ENCODE measurements around the gene PLVAP.

Gene PLVAP

GRCh38 chr19:17309198-17309964, 67.8 kb downstream of the PLVAP start, which contains the start of gene DDA1:
DDA1 (plus strand) TSS chr19:17309563; CDS start chr19:17309655, 92 bp downstream.
- H3K4me1 ChIP-seq (ENCODE audit: insufficient read depth, low read length), result peaks cover 37% of the 10 kb centered on the region

GRCh38 chr19:17307876-17308377, 69.2 kb downstream of the PLVAP start:
- Histone ChIP-seq H3K36me3 (ENCODE audit: insufficient read depth, low read length) (no peaks in the 10 kb centered on the region), H3K27ac (ENCODE audit: low read depth, low read length) (peak overlapping the region; percentile 34), H3K27me3 (ENCODE audit: control insufficient read depth in 1 of 2, insufficient read depth in 2 of 2, low read length in 2 of 2) (no peaks in the 10 kb centered on the region), H3K4me3 (ENCODE audit: low read depth in 1 of 2, low read length in 2 of 2) (no peak overlapping the region), H3K9ac (ENCODE audit: low read length) (no peak overlapping the region), H3K4me1 (ENCODE audit: insufficient read depth, low read length) (peaks cover 47% of the 10 kb centered on the region), H3K9me3 (ENCODE audit: low read length) (no peaks in the 10 kb centered on the region)

More at GRCh38 chr19:17309198-17309964, 67.8 kb downstream of the PLVAP start, which contains the start of gene DDA1:
- H3K27me3 ChIP-seq (ENCODE audit: control insufficient read depth in 1 of 2, insufficient read depth in 2 of 2, low read length in 2 of 2), result no peaks in the 10 kb centered on the region
- H3K36me3 ChIP-seq (ENCODE audit: insufficient read depth, low read length), result peaks cover 9% of the 10 kb centered on the region
- H3K9me3 ChIP-seq (ENCODE audit: low read length), result no peaks in the 10 kb centered on the region
- peak within 1 kb of the TSS; percentile 69 for H3K9ac ChIP-seq (ENCODE audit: low read length)
- peak within 1 kb of the TSS; percentile 89 to 98 for H3K4me3 ChIP-seq (ENCODE audit: low read depth in 1 of 2, low read length in 2 of 2)
- peak within 1 kb of the TSS; percentile 89 for H3K27ac ChIP-seq (ENCODE audit: low read depth, low read length)

DNA sequence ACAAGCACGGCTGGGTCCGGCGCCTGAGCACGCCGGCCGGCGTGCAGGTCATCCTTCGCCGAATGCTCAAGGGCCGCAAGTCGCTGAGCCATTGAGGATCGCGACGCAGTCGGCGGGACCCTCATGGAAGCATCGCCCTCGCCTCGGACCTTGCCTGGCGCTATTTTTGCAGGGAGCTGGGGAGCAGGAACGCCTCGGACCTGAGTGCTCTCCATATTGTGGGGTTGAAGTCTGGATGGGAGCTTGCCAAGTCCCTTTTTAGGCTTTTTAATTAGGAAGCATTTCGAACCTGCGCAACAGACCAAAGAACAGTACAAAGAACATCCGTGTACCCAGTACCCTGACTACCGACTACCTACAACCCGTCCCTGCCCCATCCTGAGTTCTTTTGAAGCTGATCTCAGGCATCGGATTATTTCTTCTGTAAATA, 70.8 kb downstream of the PLVAP start:
- peak overlapping the region; percentile 66 to 79 for H3K4me3 ChIP-seq (ENCODE audit: low read depth in 1 of 2, low read length in 2 of 2)
- H3K27ac ChIP-seq (ENCODE audit: low read depth, low read length), result peak overlapping the region; percentile 91
- H3K9ac ChIP-seq (ENCODE audit: low read length), result peak overlapping the region; percentile 67
- no peaks in the 10 kb centered on the region for H3K36me3 ChIP-seq (ENCODE audit: insufficient read depth, low read length)
- no peaks in the 10 kb centered on the region for H3K9me3 ChIP-seq (ENCODE audit: low read length)
- no peaks in the 10 kb centered on the region for H3K27me3 ChIP-seq (ENCODE audit: control insufficient read depth in 1 of 2, insufficient read depth in 2 of 2, low read length in 2 of 2)
- peaks cover 51% of the 10 kb centered on the region for H3K4me1 ChIP-seq (ENCODE audit: insufficient read depth, low read length)

DNA sequence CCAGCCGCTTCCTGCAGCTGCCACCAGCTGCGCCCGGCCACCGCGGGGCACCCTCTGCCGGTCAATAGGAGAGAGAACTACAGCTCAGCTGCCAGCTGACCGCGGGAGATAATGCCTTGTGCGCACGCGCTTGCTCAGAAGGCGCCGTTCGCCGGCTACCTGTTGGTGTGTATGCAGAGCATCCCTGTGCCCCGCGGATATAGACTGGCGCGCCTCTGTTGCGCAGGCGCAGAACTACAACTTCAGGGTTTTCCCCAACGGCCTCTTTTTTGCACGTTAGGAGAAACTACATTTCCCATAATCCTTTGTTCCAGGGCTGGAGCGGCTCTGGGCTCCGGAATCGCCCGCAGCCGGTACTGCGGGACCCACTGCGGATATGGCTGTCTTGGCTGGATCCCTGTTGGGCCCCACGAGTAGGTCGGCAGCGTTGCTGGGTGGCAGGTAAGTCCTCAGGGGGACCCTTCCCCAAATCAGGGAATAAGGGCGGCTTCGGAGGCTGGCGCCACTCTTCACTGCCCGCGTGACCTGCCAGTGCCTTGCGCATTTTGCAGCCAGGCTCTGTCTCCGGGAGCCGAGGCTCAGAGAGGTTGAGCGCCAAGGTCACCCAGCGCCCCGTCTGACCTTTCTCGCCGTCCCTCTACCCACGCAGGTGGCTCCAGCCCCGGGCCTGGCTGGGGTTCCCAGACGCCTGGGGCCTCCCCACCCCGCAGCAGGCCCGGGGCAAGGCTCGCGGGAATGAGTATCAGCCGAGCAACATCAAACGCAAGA, 71.4 kb downstream of the PLVAP start, which contains the start of gene MRPL34:
MRPL34 (plus strand) TSS at position 356 of the 768 bp plus-strand sequence; CDS start at position 377, 21 bp downstream.
- Histone ChIP-seq H3K4me3 (ENCODE audit: low read depth in 1 of 2, low read length in 2 of 2) (peak within 1 kb of the TSS; percentile 66 to 79), H3K9ac (ENCODE audit: low read length) (peak within 1 kb of the TSS; percentile 67), H3K27me3 (ENCODE audit: control insufficient read depth in 1 of 2, insufficient read depth in 2 of 2, low read length in 2 of 2) (no peaks in the 10 kb centered on the region), H3K4me1 (ENCODE audit: insufficient read depth, low read length) (peaks cover 48% of the 10 kb centered on the region), H3K27ac (ENCODE audit: low read depth, low read length) (peak within 1 kb of the TSS; percentile 93), H3K9me3 (ENCODE audit: low read length) (no peaks in the 10 kb centered on the region), H3K36me3 (ENCODE audit: insufficient read depth, low read length) (no peaks in the 10 kb centered on the region)

GRCh38 chr19:17305216-17305516, 72.0 kb downstream of the PLVAP start:
- peak overlapping the region; percentile 93 for H3K27ac ChIP-seq (ENCODE audit: low read depth, low read length)
- H3K36me3 ChIP-seq (ENCODE audit: insufficient read depth, low read length), result no peaks in the 10 kb centered on the region
- peaks cover 42% of the 10 kb centered on the region for H3K4me1 ChIP-seq (ENCODE audit: insufficient read depth, low read length)
- H3K9me3 ChIP-seq (ENCODE audit: low read length), result no peaks in the 10 kb centered on the region
- H3K9ac ChIP-seq (ENCODE audit: low read length), result no peak overlapping the region
- H3K27me3 ChIP-seq (ENCODE audit: control insufficient read depth in 1 of 2, insufficient read depth in 2 of 2, low read length in 2 of 2), result no peaks in the 10 kb centered on the region
- peak overlapping the region; percentile 66 to 79 for H3K4me3 ChIP-seq (ENCODE audit: low read depth in 1 of 2, low read length in 2 of 2)

DNA sequence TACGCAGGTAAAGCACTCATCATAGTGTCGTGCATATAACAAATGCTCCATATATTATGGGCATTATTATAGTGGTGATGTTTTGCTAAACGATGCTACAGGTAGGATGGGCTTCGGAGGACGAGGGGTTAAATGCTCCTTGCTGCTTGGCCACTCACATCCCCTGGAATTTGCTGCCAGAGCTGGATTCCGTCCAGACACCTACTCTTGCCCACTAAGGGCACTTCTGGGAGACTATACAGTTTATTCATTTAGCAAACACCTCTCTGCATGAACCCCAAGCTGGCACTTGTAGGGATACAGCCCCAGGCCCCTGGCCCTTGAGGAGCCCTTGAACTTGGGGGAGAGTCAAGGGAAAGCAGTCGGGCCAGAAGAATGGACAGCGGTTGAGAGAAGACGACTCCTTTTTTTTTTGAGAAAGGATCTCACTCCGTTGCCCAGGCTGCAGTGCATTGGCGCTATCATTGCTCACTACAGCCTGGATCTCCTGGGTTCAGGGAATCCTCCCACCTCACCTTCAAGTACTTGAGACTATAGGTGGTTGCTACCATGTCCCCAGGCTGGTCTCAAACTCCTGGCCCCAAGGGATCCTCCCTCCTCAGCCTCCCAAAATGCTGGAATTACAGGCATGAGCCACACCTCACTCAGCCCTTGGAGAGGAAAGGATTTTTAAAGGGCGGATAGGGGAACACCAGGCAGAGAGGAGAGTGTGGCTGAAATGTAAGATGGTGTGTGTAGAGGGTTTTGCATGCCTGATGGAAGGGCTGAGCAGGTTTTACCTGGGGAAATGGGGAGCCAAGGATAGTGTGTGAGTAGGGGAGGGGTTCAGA, 72.5 kb downstream of the PLVAP start:
- Histone ChIP-seq H3K27me3 (ENCODE audit: control insufficient read depth in 1 of 2, insufficient read depth in 2 of 2, low read length in 2 of 2) (no peaks in the 10 kb centered on the region), H3K9me3 (ENCODE audit: low read length) (no peaks in the 10 kb centered on the region), H3K4me1 (ENCODE audit: insufficient read depth, low read length) (peaks cover 39% of the 10 kb centered on the region), H3K27ac (ENCODE audit: low read depth, low read length) (peak overlapping the region; percentile 93), H3K36me3 (ENCODE audit: insufficient read depth, low read length) (no peaks in the 10 kb centered on the region), H3K9ac (ENCODE audit: low read length) (no peak overlapping the region), H3K4me3 (ENCODE audit: low read depth in 1 of 2, low read length in 2 of 2) (peak overlapping the region in 1 of 2 donors; percentile 79)

GRCh38 chr19:17303940-17304267, 73.2 kb downstream of the PLVAP start:
- Histone ChIP-seq H3K27me3 (ENCODE audit: control insufficient read depth in 1 of 2, insufficient read depth in 2 of 2, low read length in 2 of 2) (no peaks in the 10 kb centered on the region), H3K9me3 (ENCODE audit: low read length) (no peaks in the 10 kb centered on the region), H3K4me1 (ENCODE audit: insufficient read depth, low read length) (peaks cover 39% of the 10 kb centered on the region), H3K9ac (ENCODE audit: low read length) (peak overlapping the region; percentile 34), H3K4me3 (ENCODE audit: low read depth in 1 of 2, low read length in 2 of 2) (peak overlapping the region in 1 of 2 donors; percentile 70), H3K27ac (ENCODE audit: low read depth, low read length) (peak overlapping the region; percentile 93), H3K36me3 (ENCODE audit: insufficient read depth, low read length) (peaks cover under 1% of the 10 kb centered on the region)

- peaks cover 39% of the 10 kb centered on the region for H3K4me1 ChIP-seq (ENCODE audit: insufficient read depth, low read length)
- peak within 1 kb of the TSS; percentile 93 for H3K27ac ChIP-seq (ENCODE audit: low read depth, low read length)
- H3K9ac ChIP-seq (ENCODE audit: low read length), result peak within 1 kb of the TSS; percentile 65
- H3K27me3 ChIP-seq (ENCODE audit: control insufficient read depth in 1 of 2, insufficient read depth in 2 of 2, low read length in 2 of 2), result no peaks in the 10 kb centered on the region
- peaks cover 6% of the 10 kb centered on the region for H3K36me3 ChIP-seq (ENCODE audit: insufficient read depth, low read length)
- H3K9me3 ChIP-seq (ENCODE audit: low read length), result no peaks in the 10 kb centered on the region
- peak within 1 kb of the TSS; percentile 70 to 96 for H3K4me3 ChIP-seq (ENCODE audit: low read depth in 1 of 2, low read length in 2 of 2)
Observed at GRCh38 chr19:17303167-17303939, 73.8 kb downstream of the PLVAP start, which contains the start of gene ABHD8. ABHD8 (minus strand) TSS chr19:17303425; CDS start chr19:17301616, 1,809 bp downstream.

GRCh38 chr19:17302391-17303166, 74.6 kb downstream of the PLVAP start:
- H3K4me1 ChIP-seq (ENCODE audit: insufficient read depth, low read length), result peaks cover 36% of the 10 kb centered on the region
- H3K4me3 ChIP-seq (ENCODE audit: low read depth in 1 of 2, low read length in 2 of 2), result peak overlapping the region; percentile 70 to 96
- H3K9ac ChIP-seq (ENCODE audit: low read length), result peak overlapping the region; percentile 65
- H3K27me3 ChIP-seq (ENCODE audit: control insufficient read depth in 1 of 2, insufficient read depth in 2 of 2, low read length in 2 of 2), result no peaks in the 10 kb centered on the region
- H3K36me3 ChIP-seq (ENCODE audit: insufficient read depth, low read length), result peaks cover 8% of the 10 kb centered on the region
- no peaks in the 10 kb centered on the region for H3K9me3 ChIP-seq (ENCODE audit: low read length)
- H3K27ac ChIP-seq (ENCODE audit: low read depth, low read length), result peak overlapping the region; percentile 93

All from muscle layer of colon (tissue), 2 donors.